CD4-positive, alpha-beta T cell (primary cell): ENCODE measurements around the gene KLHL30. TPM values are rescaled to one million over a fixed set of nuclear protein-coding genes. Genes with fewer than 3 reads are reported as not detected.

Source experiments
- ATAC-seq: fragments of 200-7000 bp; cut with Tn5 transposase; one replicate; pipeline ENCODE4 v1.10.0; 2022; ENCODE audit warnings: mild to moderate bottlenecking; ENCODE audit not compliant: poor library complexity
- CTCF ChIA-PET: fragments of 350-600 bp; sonication (Branson Sonifier 250); formaldehyde crosslinking; loops from one replicate; lab custom pipeline; 2021; ENCODE audit warnings: antibody characterized with exemption, inconsistent platforms; lab: Charles Lee
- POLR2A ChIA-PET: fragments of 350-600 bp; sonication (Branson Sonifier 250); formaldehyde crosslinking; loops from one replicate; lab custom pipeline; 2021; ENCODE audit warnings: antibody characterized with exemption, inconsistent platforms; lab: Charles Lee
- DNase-seq, 14 experiments: peaks; one replicate each; pipeline ENCODE4 v3.0.0-alpha.2; 2013 to 2020; ENCODE audit warnings: mixed read lengths in 2 of 14
- H3K27ac ChIP-seq, 2 donors: one replicate each; pipeline versions ENCODE4 v1.5.1 to v1.7.0; 2013; ENCODE audit warnings: low read length in 2 of 2, low read depth in 1 of 2, mild to moderate bottlenecking in 1 of 2
- H3K27me3 ChIP-seq, 2 experiments: 1 replicate in 1 of 2; 2 replicates in 1 of 2; pipeline versions ENCODE4 v1.6.1 to v1.7.0; 2013; ENCODE audit warnings: low read length in 2 of 2, control low read depth in 1 of 2, mild to moderate bottlenecking in 1 of 2, moderate library complexity in 1 of 2; ENCODE audit not compliant: insufficient read depth in 2 of 2, control insufficient read depth in 1 of 2
- H3K36me3 ChIP-seq: one replicate; pipeline ENCODE4 v1.6.1; 2013; ENCODE audit warnings: low read length, control low read depth; ENCODE audit not compliant: insufficient read depth
- H3K4me1 ChIP-seq: one replicate; pipeline ENCODE4 v1.6.1; 2013; ENCODE audit warnings: low read length, control low read depth; ENCODE audit not compliant: insufficient read depth
- H3K4me3 ChIP-seq: one replicate; pipeline ENCODE4 v1.5.1; 2013; ENCODE audit warnings: mild to moderate bottlenecking, low read length, moderate library complexity
- H3K9me3 ChIP-seq, 2 experiments: 1 replicate in 1 of 2; 2 replicates in 1 of 2; pipeline versions ENCODE4 v1.6.1 to v1.7.0; 2013; ENCODE audit warnings: low read length in 2 of 2, mild to moderate bottlenecking in 2 of 2, control low read depth in 1 of 2, moderate library complexity in 1 of 2; ENCODE audit not compliant: control insufficient read depth in 1 of 2, insufficient read depth in 1 of 2
- H3K27ac Mint-ChIP-seq: one replicate; pipeline ENCODE4 v1.8.0; 2020; ENCODE audit warnings: mixed read lengths
- H3K27me3 Mint-ChIP-seq: one replicate; pipeline ENCODE4 v1.8.0; 2021; ENCODE audit warnings: mixed read lengths
- H3K36me3 Mint-ChIP-seq: one replicate; pipeline ENCODE4 v1.8.0; 2021; ENCODE audit warnings: low read depth, mixed read lengths
- H3K4me1 Mint-ChIP-seq: one replicate; pipeline ENCODE4 v1.8.0; 2021; ENCODE audit warnings: low read depth, mixed read lengths
- H3K4me3 Mint-ChIP-seq: one replicate; pipeline ENCODE4 v1.8.0; 2020; ENCODE audit warnings: mild to moderate bottlenecking, mixed read lengths
- H3K9me3 Mint-ChIP-seq: one replicate; pipeline ENCODE4 v1.8.0; 2020; ENCODE audit warnings: mixed read lengths
- intact Hi-C, 2 experiments: fragments of 100-400 bp; cut with DNase I in 1 of 2; cut with micrococcal nuclease in 1 of 2; formaldehyde crosslinking; loops; one replicate each; pipeline versions ENCODE4 v1.15.1 to v1.9.0; 2023 to 2025; cut with DNase I, micrococcal nuclease
- total RNA-seq, 174 experiments: library from RNA in 2 of 174; stranded (reverse) in 2 of 174; gene quantifications; one replicate each; pipeline ENCODE4 v1.2.3 and lab custom pipeline; 2021 to 2026
- TF ChIP-seq, protein P1 (sequence below): fragments of 200-600 bp; IDR thresholded peaks from one replicate; pipeline ENCODE4 v1.8.0; 2022; ENCODE audit warnings: antibody characterized with exemption, mild to moderate bottlenecking

KLHL30 gene
- total RNA-seq, 2 experiments from 2014 or later: not detected

GRCh38 chr2:238092486-238093035 lies 45.9 kb upstream of the KLHL30 start:
- H3K9me3 ChIP-seq: no peaks in the 10 kb centered on the region
- Mint-ChIP-seq H3K4me1 (no peaks in the 10 kb centered on the region), H3K27ac (no peak overlapping the region)

DNA sequence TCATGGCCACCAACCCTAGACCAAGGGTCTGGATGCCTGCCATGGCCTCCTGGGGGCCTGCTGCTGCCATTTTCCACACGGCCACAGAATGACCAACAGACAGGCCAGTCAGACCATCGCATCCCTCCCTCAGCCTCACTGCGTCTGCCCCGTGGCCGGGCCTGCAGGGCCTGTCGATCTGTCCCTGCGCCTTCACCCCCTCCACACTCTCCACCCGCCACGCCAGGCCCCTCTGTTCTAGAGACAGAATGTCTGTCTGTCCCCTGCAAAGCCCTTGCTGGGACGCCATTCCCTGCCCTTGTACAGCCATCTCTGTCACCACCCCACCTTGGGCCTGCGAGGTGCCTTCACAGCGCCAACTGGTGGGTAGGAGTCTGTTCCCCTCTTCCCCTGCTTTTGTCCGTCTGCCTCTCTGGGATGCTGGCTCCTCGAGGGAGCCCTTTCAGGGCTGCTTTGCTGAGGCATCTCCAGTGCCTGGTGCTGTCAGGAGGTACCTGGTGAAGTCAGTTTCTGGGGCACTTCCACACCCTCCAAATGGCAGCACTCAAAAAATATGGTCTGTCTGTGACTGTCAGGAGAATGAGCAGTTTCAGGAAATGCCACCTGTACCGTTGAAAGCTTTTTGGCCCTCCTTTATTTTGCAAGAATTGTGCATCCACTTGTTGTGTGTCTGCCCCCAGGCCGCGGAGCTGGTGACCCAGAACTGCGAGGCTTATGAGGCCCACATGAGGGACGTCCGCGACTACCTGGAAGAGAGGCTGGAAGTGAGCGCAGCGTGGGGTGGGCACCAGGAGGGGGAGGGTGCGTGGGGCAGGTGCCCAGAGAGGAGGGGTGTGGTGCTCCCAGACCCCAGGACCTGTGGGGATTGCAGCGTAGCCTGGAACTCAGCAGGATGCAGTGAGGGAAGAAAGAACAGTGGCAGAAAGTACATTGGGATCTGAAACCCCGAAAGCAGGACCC lies 45.0 kb upstream of the KLHL30 start:
- Mint-ChIP-seq H3K4me1 (no peaks in the 10 kb centered on the region), H3K36me3 (no peaks in the 10 kb centered on the region), H3K9me3 (no peaks in the 10 kb centered on the region), H3K27ac (no peak overlapping the region), H3K4me3 (no peak overlapping the region), H3K27me3 (no peaks in the 10 kb centered on the region)
- DNase-seq (no peak), ATAC-seq (no peak)
- Histone ChIP-seq H3K27ac (no peak overlapping the region), H3K9me3 (peaks cover 0 to 3% of the 10 kb centered on the region in 2 experiments), H3K4me1 (no peaks in the 10 kb centered on the region), H3K27me3 (no peaks in the 10 kb centered on the region), H3K36me3 (peaks cover 7% of the 10 kb centered on the region), H3K4me3 (no peak overlapping the region)
- POLR2A ChIA-PET: no interaction called here
- intact Hi-C loops: no loop called here
- CTCF ChIA-PET: no interaction called here
- TF ChIP-seq, protein P1, sequence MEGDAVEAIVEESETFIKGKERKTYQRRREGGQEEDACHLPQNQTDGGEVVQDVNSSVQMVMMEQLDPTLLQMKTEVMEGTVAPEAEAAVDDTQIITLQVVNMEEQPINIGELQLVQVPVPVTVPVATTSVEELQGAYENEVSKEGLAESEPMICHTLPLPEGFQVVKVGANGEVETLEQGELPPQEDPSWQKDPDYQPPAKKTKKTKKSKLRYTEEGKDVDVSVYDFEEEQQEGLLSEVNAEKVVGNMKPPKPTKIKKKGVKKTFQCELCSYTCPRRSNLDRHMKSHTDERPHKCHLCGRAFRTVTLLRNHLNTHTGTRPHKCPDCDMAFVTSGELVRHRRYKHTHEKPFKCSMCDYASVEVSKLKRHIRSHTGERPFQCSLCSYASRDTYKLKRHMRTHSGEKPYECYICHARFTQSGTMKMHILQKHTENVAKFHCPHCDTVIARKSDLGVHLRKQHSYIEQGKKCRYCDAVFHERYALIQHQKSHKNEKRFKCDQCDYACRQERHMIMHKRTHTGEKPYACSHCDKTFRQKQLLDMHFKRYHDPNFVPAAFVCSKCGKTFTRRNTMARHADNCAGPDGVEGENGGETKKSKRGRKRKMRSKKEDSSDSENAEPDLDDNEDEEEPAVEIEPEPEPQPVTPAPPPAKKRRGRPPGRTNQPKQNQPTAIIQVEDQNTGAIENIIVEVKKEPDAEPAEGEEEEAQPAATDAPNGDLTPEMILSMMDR: no peak

More at GRCh38 chr2:238092486-238093035, 45.9 kb upstream of the KLHL30 start:
- peaks cover 7% of the 10 kb centered on the region for H3K36me3 ChIP-seq
- H3K4me1 ChIP-seq: no peaks in the 10 kb centered on the region
- TF ChIP-seq, protein P1: no peak
- no peaks in the 10 kb centered on the region for H3K27me3 ChIP-seq
- no peak overlapping the region for H3K4me3 ChIP-seq
- DNase-seq (no peak), ATAC-seq (no peak)
- Mint-ChIP-seq H3K27me3 (no peaks in the 10 kb centered on the region), H3K36me3 (no peaks in the 10 kb centered on the region), H3K9me3 (no peaks in the 10 kb centered on the region), H3K4me3 (no peak overlapping the region)
- no peak overlapping the region for H3K27ac ChIP-seq
- POLR2A ChIA-PET: no interaction called here
- intact Hi-C loops: no loop called here
- CTCF ChIA-PET: no interaction called here

GRCh38 chr2:238094438-238095022 lies 43.9 kb upstream of the KLHL30 start:
- POLR2A ChIA-PET: no interaction called here
- DNase-seq: no peak

More at GRCh38 chr2:238094438-238095022, 43.9 kb upstream of the KLHL30 start:
- H3K4me1 ChIP-seq: no peaks in the 10 kb centered on the region
- Mint-ChIP-seq H3K36me3 (no peaks in the 10 kb centered on the region), H3K27me3 (no peaks in the 10 kb centered on the region), H3K27ac (no peak overlapping the region), H3K4me3 (no peak overlapping the region), H3K9me3 (no peaks in the 10 kb centered on the region), H3K4me1 (no peaks in the 10 kb centered on the region)
- no peak overlapping the region for H3K4me3 ChIP-seq
- intact Hi-C loops: no loop called here
- H3K27ac ChIP-seq: no peak overlapping the region
- no peak for ATAC-seq
- H3K9me3 ChIP-seq: peaks cover 0 to 4% of the 10 kb centered on the region in 2 experiments
- CTCF ChIA-PET: no interaction called here
- no peaks in the 10 kb centered on the region for H3K27me3 ChIP-seq
- peaks cover 7% of the 10 kb centered on the region for H3K36me3 ChIP-seq
- TF ChIP-seq, protein P1: no peak
